HEK293 (cell line): ENCODE data around the gene KLF4.

Experiments used
- CTCF ChIA-PET: fragments of 350-600 bp; formaldehyde crosslinking; extraction: SDS; loops from one replicate; lab custom pipeline; 2021; ENCODE audit warnings: antibody characterized with exemption; lab: Yijun Ruan, JAX
- POLR2A ChIA-PET: fragments of 300-600 bp; formaldehyde crosslinking; extraction: SDS; loops from one replicate; lab custom pipeline; 2020; ENCODE audit warnings: antibody characterized with exemption, inconsistent platforms; lab: Yijun Ruan, JAX
- H3K27ac ChIP-seq: fragments of 200-500 bp; sonication (Bioruptor generic); 2 replicates; pipeline ENCODE4 v1.5.1; 2014; ENCODE audit warnings: low read depth, low read length, control low read depth, inconsistent platforms; ENCODE audit errors: extremely low read depth
- H3K36me3 ChIP-seq, 2 experiments: fragments of 200-500 bp in 1 of 2; sonication (Bioruptor generic) in 1 of 2; 1 replicate in 1 of 2; 2 replicates in 1 of 2; pipeline ENCODE4 v1.5.1; 2014 to 2017; ENCODE audit warnings: inconsistent platforms in 2 of 2, low read length in 2 of 2; ENCODE audit not compliant: control insufficient read depth in 2 of 2, insufficient read depth in 1 of 2
- H3K4me1 ChIP-seq: fragments of 200-500 bp; sonication (Bioruptor generic); 2 replicates; pipeline ENCODE4 v1.5.1; 2014; ENCODE audit warnings: mild to moderate bottlenecking, low read length, inconsistent platforms; ENCODE audit not compliant: control insufficient read depth, insufficient read depth
- H3K4me3 ChIP-seq: 2 replicates; pipeline ENCODE4 v1.5.1; 2011; ENCODE audit warnings: low read depth, mild to moderate bottlenecking, control low read depth, low read length, moderate library complexity
- H3K9me3 ChIP-seq: fragments of 200-500 bp; sonication (Bioruptor generic); 2 replicates; pipeline ENCODE4 v1.5.1; 2014; ENCODE audit warnings: low read depth, low read length, inconsistent platforms; ENCODE audit not compliant: control insufficient read depth, insufficient read depth
- KLF10 ChIP-seq: fragments of 450-650 bp; IDR thresholded peaks from 2 replicates; pipeline ENCODE4 v1.5.1; 2018; ENCODE audit warnings: missing biosample characterization, mild to moderate bottlenecking, missing genetic modification characterization
- MZF1 ChIP-seq: fragments of 450-650 bp; formaldehyde crosslinking; IDR thresholded peaks from 2 replicates; pipeline ENCODE4 v1.5.1; 2017; ENCODE audit warnings: missing biosample characterization, missing genetic modification characterization, borderline replicate concordance
- REST ChIP-seq: fragments of 450-650 bp; formaldehyde crosslinking; IDR thresholded peaks from 2 replicates; pipeline ENCODE4 v1.5.1; 2016; ENCODE audit warnings: missing biosample characterization, missing genetic modification characterization
- SALL2 ChIP-seq: fragments of 450-650 bp; formaldehyde crosslinking; IDR thresholded peaks from 2 replicates; pipeline ENCODE4 v1.5.0; 2017; ENCODE audit warnings: missing biosample characterization, mild to moderate bottlenecking, missing genetic modification characterization, borderline replicate concordance
- SETDB1 ChIP-seq: IDR thresholded peaks from one replicate; pipeline ENCODE4 v1.6.1; 2017; ENCODE audit warnings: mild to moderate bottlenecking, low read length, moderate library complexity, mixed read lengths; ENCODE audit not compliant: insufficient read length
- SP3 ChIP-seq: fragments of 450-650 bp; formaldehyde crosslinking; IDR thresholded peaks from 2 replicates; pipeline ENCODE4 v1.5.1; 2016; ENCODE audit warnings: missing biosample characterization, missing genetic modification characterization
- ZBTB21 ChIP-seq: fragments of 450-650 bp; formaldehyde crosslinking; IDR thresholded peaks from 2 replicates; pipeline ENCODE4 v1.5.1; 2017; ENCODE audit warnings: missing biosample characterization, missing genetic modification characterization
- ZFP37 ChIP-seq: fragments of 450-650 bp; formaldehyde crosslinking; IDR thresholded peaks from 2 replicates; pipeline ENCODE4 v1.5.1; 2016; ENCODE audit warnings: missing biosample characterization, missing genetic modification characterization
- ZNF10 ChIP-seq: fragments of 450-650 bp; formaldehyde crosslinking; IDR thresholded peaks from 2 replicates; pipeline ENCODE4 v1.5.1; 2017; ENCODE audit warnings: missing biosample characterization, missing genetic modification characterization
- ZNF133 ChIP-seq: fragments of 450-650 bp; formaldehyde crosslinking; IDR thresholded peaks from 2 replicates; pipeline ENCODE4 v1.5.1; 2016; ENCODE audit warnings: missing biosample characterization, missing genetic modification characterization
- ZNF140 ChIP-seq: fragments of 450-650 bp; formaldehyde crosslinking; IDR thresholded peaks from 2 replicates; pipeline ENCODE4 v1.5.1; 2016; ENCODE audit warnings: missing biosample characterization, missing genetic modification characterization
- ZNF157 ChIP-seq: fragments of 450-650 bp; formaldehyde crosslinking; IDR thresholded peaks from 2 replicates; pipeline ENCODE4 v1.5.1; 2016; ENCODE audit warnings: missing biosample characterization, missing genetic modification characterization
- ZNF19 ChIP-seq: fragments of 450-650 bp; formaldehyde crosslinking; IDR thresholded peaks from 2 replicates; pipeline ENCODE4; 2016; ENCODE audit warnings: missing biosample characterization, missing genetic modification characterization, low read depth
- ZNF37A ChIP-seq: fragments of 450-650 bp; IDR thresholded peaks from 2 replicates; pipeline ENCODE4 v1.5.1; 2018; ENCODE audit warnings: missing biosample characterization, missing genetic modification characterization
- ZNF398 ChIP-seq: fragments of 450-650 bp; formaldehyde crosslinking; IDR thresholded peaks from 2 replicates; pipeline ENCODE4 v1.5.1; 2017; ENCODE audit warnings: missing biosample characterization, missing genetic modification characterization
- ZNF529 ChIP-seq: fragments of 450-650 bp; formaldehyde crosslinking; IDR thresholded peaks from 2 replicates; pipeline ENCODE4 v1.5.1; 2017; ENCODE audit warnings: missing genetic modification characterization, missing biosample characterization; ENCODE audit not compliant: insufficient replicate concordance
- ZNF549 ChIP-seq: fragments of 450-650 bp; IDR thresholded peaks from 2 replicates; pipeline ENCODE4 v1.5.1; 2018; ENCODE audit warnings: missing biosample characterization, missing genetic modification characterization, mild to moderate bottlenecking, inconsistent platforms, moderate library complexity
- ZNF626 ChIP-seq: fragments of 450-650 bp; sonication (Bioruptor Pico); formaldehyde crosslinking; IDR thresholded peaks from 2 replicates; pipeline ENCODE4 v1.5.1; 2018; ENCODE audit warnings: missing biosample characterization, missing genetic modification characterization, inconsistent platforms
- ZNF629 ChIP-seq: fragments of 450-650 bp; formaldehyde crosslinking; IDR thresholded peaks from 2 replicates; pipeline ENCODE4 v1.5.1; 2017; ENCODE audit warnings: missing biosample characterization, missing genetic modification characterization
- ZNF658 ChIP-seq: fragments of 450-650 bp; formaldehyde crosslinking; IDR thresholded peaks from 2 replicates; pipeline ENCODE4; 2016; ENCODE audit warnings: missing biosample characterization, missing genetic modification characterization
- ZNF76 ChIP-seq: fragments of 450-650 bp; formaldehyde crosslinking; IDR thresholded peaks from 2 replicates; pipeline ENCODE4; 2016; ENCODE audit warnings: low read depth, missing biosample characterization, missing genetic modification characterization, borderline replicate concordance
- ZNF768 ChIP-seq: fragments of 450-650 bp; formaldehyde crosslinking; IDR thresholded peaks from 2 replicates; pipeline ENCODE4 v1.5.1; 2018; ENCODE audit warnings: missing biosample characterization, mild to moderate bottlenecking, missing genetic modification characterization
- ZNF776 ChIP-seq: fragments of 450-650 bp; formaldehyde crosslinking; IDR thresholded peaks from 2 replicates; pipeline ENCODE4 v1.5.0; 2017; ENCODE audit warnings: missing biosample characterization, missing genetic modification characterization, borderline replicate concordance
- ZNF777 ChIP-seq: fragments of 450-650 bp; formaldehyde crosslinking; IDR thresholded peaks from 2 replicates; pipeline ENCODE4 v1.5.1; 2017; ENCODE audit warnings: missing biosample characterization, missing genetic modification characterization, borderline replicate concordance
- ZXDB ChIP-seq: fragments of 450-650 bp; formaldehyde crosslinking; IDR thresholded peaks from 2 replicates; pipeline ENCODE4 v1.5.1; 2016; ENCODE audit warnings: missing biosample characterization, missing genetic modification characterization

KLF4 gene

GRCh38 chr9:107460153-107461023 lies 29.2 kb downstream of the KLF4 start (continued):
- TF ChIP-seq SETDB1 (peak; percentile 53), ZNF398 (no peak), REST (tag by site-specific recombination) (peak; percentile 43; the same call in 1 of the 2 replicates), ZNF140 (tag by site-specific recombination) (no peak), MZF1 (tag by site-specific recombination) (no peak)
- TF ChIP-seq, all 188 proteins: peak for 3

GRCh38 chr9:107455425-107456135 lies 34.0 kb downstream of the KLF4 start:
- peaks cover 6% of the 10 kb centered on the region for H3K4me1 ChIP-seq
- TF ChIP-seq ZNF777 (tag by site-specific recombination): no peak
- no peak for TF ChIP-seq ZNF768
- TF ChIP-seq ZBTB21 (tag by site-specific recombination): no peak
- no peak for TF ChIP-seq ZNF626 (tag by site-specific recombination)
- TF ChIP-seq ZXDB (tag by site-specific recombination): no peak
- TF ChIP-seq ZNF629: no peak
- TF ChIP-seq SALL2 (tag by site-specific recombination): no peak
- no peak for TF ChIP-seq ZNF133 (tag by site-specific recombination)
- TF ChIP-seq SP3 (tag by site-specific recombination): no peak
- ChIA-PET CTCF (interaction anchor here (1.8 kb wide), 2 partner anchors 10 to 30 kb away, joined by 5 to 9 read pairs; no protein-coding TSS in a partner anchor), POLR2A (no interaction called here)
- H3K4me3 ChIP-seq: no peak overlapping the region
- H3K27ac ChIP-seq: no peak overlapping the region
- no peaks in the 10 kb centered on the region for H3K36me3 ChIP-seq
- no peaks in the 10 kb centered on the region for H3K9me3 ChIP-seq

- ChIA-PET POLR2A (no interaction called here), CTCF (interaction anchor here (1.2 kb wide), 1 partner anchor 12 kb away, joined by 4 read pairs; no protein-coding TSS in a partner anchor)
- H3K4me3 ChIP-seq: no peak overlapping the region
- H3K27ac ChIP-seq: no peak overlapping the region
- H3K4me1 ChIP-seq: peaks cover 6% of the 10 kb centered on the region
- H3K9me3 ChIP-seq: no peaks in the 10 kb centered on the region
- no peaks in the 10 kb centered on the region for H3K36me3 ChIP-seq
- no peak for TF ChIP-seq ZNF529 (tag by site-specific recombination)
- no peak for TF ChIP-seq ZNF776 (tag by site-specific recombination)
- TF ChIP-seq ZNF549: no peak
- no peak for TF ChIP-seq ZNF658 (tag by site-specific recombination)
- TF ChIP-seq ZNF76 (tag by site-specific recombination): no peak
- no peak for TF ChIP-seq ZNF37A (tag by site-specific recombination)
- no peak for TF ChIP-seq ZNF768
- no peak for TF ChIP-seq KLF10 (tag by site-specific recombination)
- TF ChIP-seq ZNF10 (tag by site-specific recombination): no peak
- no peak for TF ChIP-seq ZNF19
- no peak for TF ChIP-seq ZFP37 (tag by site-specific recombination)
- TF ChIP-seq ZNF157: no peak
Measured at GRCh38 chr9:107453479-107453878, 36.1 kb downstream of the KLF4 start.
